HG03135 (cell line): ENCODE data around the gene NTRK2.

Experiments
- ATAC-seq: cut with Tn5 transposase; IDR thresholded peaks from one replicate; pipeline ENCODE4 v1.9.1; 2021; ENCODE audit warnings: mild to moderate bottlenecking, moderate library complexity; ENCODE audit not compliant: unreplicated experiment

The NTRK2 gene

DNA sequence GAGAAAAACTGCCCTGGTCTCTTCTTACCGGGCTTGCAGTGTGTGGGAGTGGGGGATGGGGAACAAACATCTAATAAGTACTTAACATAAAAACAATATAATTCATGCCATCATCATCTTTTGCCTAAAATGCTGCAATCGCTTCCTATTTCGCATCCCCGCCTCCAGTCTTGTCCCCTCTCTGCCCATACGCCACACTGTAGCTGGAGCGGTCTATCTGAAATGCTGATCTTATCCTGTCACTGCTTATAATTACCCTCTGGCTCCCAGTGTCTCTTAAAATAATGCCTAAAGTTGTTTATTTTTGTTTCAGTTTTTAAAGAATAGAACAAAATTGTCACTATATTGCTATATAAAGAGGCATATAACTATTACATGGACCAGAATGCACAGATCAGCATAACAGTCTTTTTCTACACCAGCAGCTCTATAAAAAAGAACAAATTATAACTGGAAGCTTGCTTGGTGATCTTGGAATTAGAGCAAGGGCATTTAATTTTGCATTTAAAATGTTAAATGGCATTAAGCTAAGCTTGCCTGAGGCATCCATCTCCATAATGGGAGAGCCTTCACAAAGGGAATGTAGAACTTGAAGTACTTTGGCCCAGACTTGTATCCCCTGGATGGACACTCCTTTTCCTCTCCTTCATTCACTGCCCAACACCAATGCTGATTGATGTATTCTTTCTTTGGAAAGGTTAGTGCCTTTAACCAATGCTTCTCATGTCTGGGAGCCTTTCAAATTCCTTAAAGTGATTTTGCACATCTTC lies 12.2 kb downstream of the NTRK2 start:
- ATAC-seq, result no peak

- ATAC-seq, result no peak
Observed at GRCh38 chr9:84686068-84686467, 16.5 kb downstream of the NTRK2 start.

DNA sequence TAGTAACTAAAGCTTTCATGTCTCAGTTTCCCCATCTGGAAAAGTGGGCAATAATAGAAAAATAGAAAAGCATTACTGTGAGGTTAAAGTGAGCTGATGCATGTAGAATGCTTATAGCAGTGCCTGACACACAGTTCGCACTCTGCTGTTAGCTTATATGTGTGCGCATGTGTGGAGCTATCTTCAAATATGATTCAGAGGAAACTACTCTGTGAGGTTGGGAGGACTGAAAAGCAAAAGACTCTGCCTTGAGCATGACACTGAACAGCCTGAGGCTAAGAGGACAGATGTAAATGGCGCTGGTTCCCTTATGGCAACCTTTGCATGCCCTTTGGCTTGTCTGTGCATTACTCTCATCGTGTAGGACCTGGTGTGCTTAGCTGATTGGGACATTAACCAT lies 19.4 kb downstream of the NTRK2 start:
- no peak for ATAC-seq

DNA sequence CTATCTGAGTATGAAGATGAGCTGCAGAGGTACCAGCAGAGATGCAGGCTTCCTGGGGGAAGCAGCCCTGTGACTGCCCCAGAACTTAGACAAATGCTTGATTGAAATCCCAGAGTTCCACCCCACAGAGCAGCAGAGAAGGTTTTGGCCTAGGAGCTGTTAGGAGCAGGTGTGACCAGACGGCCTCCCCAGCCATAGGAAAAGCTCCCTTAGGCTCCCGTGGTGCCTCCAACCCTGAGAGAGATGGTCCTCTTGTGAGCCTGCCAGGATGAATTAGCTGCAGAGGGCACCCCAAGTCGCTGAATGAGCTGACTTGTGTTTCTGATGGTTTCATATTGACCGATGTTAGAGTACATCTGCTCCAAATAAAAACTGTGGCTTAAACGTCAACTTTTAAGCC lies 22.1 kb downstream of the NTRK2 start:
- no peak for ATAC-seq

DNA sequence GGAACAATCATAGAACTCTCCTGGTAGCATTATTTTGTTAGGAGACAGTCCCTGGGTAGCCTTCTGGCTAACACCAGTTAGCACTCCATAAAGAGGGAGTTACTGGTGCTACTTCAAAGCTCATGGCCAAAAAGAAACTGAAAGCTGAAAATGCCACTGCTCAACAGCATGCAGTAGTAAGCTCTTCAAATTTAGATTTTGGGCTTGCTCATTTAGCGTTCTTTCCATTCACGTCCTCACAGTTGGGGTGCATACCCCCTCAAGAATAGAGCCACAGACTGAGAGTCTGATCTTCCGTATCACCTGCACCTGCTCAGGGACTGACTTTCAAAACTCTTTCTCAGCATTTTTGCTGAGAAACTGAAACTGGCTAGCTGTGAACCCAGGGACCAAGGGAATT lies 24.7 kb downstream of the NTRK2 start:
- peak; percentile 63 for ATAC-seq

DNA sequence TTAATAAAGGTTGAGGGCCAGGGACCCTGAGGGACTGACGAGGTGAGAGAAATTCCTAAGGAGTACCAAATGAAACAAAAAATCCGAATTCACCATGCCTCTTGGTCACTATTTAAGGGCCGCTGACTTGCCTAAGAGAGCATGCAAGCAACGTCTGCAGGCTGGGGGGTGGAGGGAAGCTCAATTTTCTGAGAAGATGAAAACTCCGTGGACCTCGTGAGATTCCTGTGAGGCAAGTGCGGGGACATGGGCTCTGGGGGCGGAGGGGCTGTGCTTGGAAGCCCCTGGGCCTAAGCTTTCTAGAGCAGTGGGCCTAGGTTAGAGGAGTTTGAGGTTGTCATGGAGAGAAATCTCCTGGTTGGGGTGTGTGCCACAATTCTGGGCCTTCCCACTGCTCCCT lies 27.5 kb downstream of the NTRK2 start:
- no peak for ATAC-seq

- ATAC-seq, result no peak
Observed at GRCh38 chr9:84697509-84698114, 28.1 kb downstream of the NTRK2 start.

GRCh38 chr9:84698323-84698722 lies 28.8 kb downstream of the NTRK2 start:
- no peak for ATAC-seq

GRCh38 chr9:84699984-84700383 lies 30.5 kb downstream of the NTRK2 start:
- ATAC-seq, result no peak

GRCh38 chr9:84701801-84702200 lies 32.3 kb downstream of the NTRK2 start:
- peak; percentile 81 for ATAC-seq

GRCh38 chr9:84702471-84702870 lies 32.9 kb downstream of the NTRK2 start:
- ATAC-seq, result no peak

GRCh38 chr9:84703793-84704192 lies 34.3 kb downstream of the NTRK2 start:
- no peak for ATAC-seq

DNA sequence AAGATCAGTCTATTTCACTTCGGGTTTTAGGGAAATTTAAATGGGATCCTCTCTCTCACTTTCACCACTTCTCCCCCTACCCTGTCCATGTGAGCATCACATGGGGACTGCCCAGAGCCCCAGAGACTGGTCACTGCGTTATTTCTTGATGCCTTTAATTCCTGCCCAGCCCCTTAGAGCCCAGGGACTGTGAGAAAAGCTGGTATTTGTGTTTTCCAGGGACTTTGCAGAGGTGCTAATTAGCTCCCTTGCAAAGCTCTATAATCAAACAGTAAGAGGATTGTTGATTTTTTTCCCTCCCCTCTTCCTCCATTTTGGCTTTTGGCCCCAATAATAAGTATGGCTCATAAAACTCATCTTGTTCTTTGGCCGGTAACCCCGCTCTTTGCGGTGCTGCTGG lies 35.6 kb downstream of the NTRK2 start:
- ATAC-seq, result no peak

GRCh38 chr9:84708400-84708799 lies 38.9 kb downstream of the NTRK2 start:
- no peak for ATAC-seq

- peak; percentile 23 for ATAC-seq
Observed at GRCh38 chr9:84709056-84709455, 39.5 kb downstream of the NTRK2 start.

DNA sequence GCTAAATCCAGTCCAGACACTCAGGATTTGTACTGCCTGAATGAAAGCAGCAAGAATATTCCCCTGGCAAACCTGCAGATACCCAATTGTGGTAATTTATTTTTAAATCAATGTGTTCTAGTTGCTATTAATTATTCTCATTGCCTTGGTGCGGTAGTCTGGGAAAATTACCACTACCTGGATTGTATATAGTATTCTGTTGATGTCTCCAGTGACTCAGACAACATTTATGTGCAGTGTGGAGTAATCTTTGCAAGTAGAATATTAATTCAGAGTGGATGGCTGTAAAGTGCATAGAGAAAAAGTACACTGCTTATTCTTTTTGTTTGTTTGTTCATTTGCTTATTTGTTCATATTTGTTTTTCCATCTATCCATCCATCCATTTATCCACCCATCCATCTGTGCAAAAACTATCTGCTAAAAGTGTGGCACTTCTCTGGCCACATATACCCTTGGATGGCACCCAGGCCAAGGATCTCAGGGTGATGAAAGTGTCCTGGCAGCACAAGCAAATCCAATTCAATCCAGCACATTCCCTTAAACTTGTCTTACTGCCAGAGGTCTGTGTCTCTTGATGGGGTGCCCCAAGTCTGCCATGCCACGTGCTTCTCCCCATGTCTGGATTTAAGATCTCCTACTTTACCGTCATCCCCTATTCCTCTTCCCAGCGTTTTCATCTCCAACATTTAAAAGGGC lies 41.3 kb downstream of the NTRK2 start:
- ATAC-seq, result no peak

DNA sequence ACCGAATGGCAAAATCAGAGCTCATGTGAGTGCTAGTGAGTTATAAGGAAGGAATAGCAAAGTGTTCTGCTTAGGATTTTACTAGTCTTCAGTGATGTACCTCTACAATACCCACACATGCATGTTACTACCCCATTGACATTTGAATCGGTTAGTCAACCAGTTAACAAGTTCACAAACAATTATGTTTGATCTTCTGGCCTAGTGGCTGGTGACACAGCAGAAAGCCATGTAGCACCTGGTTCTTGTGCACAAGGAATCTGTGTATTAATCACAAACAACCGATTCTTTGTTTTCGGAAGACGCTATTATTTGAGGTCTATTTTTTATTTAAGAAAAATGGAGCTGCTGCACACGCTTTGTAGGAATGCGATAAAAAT lies 41.9 kb downstream of the NTRK2 start:
- no peak for ATAC-seq

- ATAC-seq, result no peak
Observed at GRCh38 chr9:84711936-84712335, 42.4 kb downstream of the NTRK2 start.

DNA sequence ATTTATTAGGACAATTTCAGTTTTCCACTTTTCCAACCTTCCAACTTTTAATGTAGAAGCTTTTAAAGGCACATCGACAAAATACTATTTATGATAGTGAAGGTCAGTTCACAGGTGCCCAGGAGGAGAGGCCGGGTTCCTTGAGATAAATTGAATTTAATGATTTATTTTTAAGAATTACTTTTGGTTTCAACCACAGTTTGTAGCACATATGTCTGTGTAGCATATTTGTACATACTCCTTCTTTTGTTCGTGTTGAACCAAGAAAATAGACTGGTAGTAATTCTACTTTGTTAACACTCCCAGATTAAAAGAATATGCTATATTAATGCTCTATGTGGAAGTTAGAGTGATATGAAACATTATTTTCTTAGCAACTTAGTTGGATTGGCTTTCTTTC lies 46.7 kb downstream of the NTRK2 start:
- no peak for ATAC-seq

GRCh38 chr9:84718476-84718875 lies 48.9 kb downstream of the NTRK2 start:
- ATAC-seq, result no peak

DNA sequence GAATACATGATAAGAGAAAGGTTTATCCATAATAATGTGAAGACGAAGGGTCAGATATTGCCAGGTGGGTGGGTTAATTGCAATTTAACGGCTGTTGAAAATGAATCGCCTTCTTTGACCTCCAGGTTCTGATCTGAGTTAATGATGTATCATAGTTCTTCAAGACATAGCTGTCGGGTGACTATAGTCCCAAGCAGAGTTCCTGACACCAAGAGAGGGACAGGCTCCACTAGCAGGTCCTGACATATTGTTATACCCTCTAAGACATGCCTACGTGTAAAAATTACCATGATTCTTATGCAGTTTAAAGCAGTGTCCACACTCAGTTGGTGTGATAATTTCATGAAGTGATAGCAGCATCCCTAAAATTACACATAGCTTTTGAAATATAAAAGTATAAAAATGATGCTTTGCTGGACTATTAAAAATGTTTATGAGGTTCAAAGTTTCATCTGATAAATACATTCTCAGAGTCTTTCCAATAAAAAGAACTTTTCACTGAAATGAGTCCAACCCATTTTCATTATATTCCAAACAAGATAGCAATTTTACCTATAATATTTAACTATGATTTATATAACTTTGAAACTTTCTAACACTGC lies 53.0 kb downstream of the NTRK2 start:
- ATAC-seq, result no peak

- ATAC-seq, result no peak
Observed at GRCh38 chr9:84723426-84723825, 53.9 kb downstream of the NTRK2 start.
